Fibroblast of skin of abdomen (primary cell): Measurements from ENCODE around the gene CFAP97D1.

Experiments
- DNase-seq: peaks from one replicate; pipeline ENCODE4 v3.0.0-alpha.2; 2013

Gene CFAP97D1

GRCh38 chr17:43829738-43830137 lies 49.5 kb downstream of the CFAP97D1 start:
- DNase-seq = no peak

DNA sequence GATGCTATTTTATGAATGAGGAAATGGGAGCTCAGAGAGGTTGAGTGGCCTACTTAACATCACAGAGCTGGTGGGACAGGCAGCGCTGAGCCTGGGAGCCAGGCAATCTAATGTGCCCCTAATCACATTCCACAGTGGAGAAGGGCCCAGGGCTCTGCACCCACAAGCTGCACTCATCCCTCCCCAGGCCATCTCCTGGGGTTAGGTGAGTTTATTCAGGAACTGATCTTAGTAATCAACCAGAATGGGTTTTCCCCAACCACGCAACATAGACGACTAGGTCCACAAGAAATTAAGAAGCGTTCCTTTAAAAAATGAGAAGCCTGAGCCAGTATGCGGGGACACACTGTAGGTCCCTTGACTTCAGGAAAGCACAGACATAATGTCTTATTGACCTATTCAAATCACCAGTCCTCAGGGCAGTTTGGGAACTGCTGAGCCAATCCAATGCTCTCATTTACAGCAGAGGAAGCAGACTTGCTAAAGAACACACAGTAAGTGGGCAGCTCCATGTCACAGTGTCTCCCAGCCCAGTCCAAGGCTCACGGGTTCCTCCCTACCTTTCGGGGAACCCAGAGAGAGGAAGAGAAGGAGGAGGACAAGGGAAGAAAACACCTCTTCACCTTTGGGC lies 50.4 kb downstream of the CFAP97D1 start:
- DNase-seq = no peak

DNA sequence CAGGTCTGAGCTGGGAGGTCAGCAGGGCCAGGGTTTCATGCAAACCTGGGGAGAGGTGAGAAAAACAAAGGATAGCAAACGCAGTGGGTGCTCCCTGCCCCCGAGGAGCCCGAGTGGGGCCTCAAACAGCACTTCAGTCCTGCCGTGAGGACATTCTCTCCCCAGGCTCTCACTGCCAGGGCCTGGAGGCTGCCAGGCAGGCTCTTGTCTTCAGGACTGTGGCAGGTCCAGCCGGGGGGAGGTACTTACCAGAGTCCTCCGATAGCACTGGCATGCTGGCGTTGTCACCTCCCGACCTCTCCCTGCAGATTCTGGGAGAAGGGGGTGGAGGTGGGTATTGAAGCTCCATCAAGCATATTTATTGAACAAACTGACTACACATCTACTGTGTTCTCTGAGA lies 51.4 kb downstream of the CFAP97D1 start:
- DNase-seq = no peak

GRCh38 chr17:43832168-43832975 lies 52.1 kb downstream of the CFAP97D1 start:
- DNase-seq = peak; percentile 74

DNA sequence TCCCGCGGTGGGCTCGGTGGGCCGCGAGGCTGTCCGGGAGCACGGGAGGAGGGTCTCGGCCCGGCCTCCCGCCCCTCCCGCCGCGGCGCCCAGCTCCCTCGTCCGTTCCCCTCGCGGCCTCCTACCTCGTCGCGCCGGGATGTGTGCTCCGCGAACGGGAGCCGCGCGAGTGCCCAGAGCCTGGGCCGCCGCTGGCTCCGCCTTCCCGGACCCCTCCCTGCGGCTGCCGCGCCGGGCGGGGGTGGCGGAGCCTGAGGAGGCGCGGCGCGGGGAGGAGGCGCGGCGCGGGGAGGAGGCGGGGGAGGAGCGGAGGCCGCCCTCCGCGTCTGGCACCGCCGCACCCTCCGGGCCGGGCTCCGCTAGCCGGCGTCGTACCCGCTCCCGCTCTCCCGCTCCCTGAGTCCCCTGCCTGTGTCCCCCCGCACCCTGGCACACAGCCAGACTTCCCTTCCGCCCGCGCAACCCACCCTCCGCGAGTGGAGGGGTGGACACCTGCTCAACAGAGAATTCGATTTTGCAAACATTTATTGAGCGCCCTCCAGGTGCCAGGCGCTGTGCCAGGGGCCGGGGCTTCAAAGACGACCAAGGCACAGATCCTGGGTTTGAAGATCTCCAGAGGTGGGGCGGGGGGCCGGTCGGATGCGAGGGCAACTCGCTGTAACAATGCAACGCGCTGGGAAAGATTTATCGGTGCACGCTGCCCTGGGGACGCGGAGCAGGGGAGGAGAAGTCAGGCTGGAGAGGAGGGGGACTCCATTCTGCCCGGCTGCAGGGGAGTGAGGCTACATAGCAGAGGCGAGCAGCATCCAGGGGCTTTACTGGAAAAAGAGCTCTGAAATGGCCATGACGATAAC lies 53.0 kb downstream of the CFAP97D1 start, which contains the start of gene MPP3:
Gene MPP3 (minus strand): TSS at position 171 of the 854 bp plus-strand sequence. CDS start 1,240 bp downstream, outside the sequence.
- DNase-seq = peak; percentile 76

GRCh38 chr17:43834106-43834505 lies 53.9 kb downstream of the CFAP97D1 start:
- DNase-seq = peak; percentile 75
